Measurements from ENCODE around the gene HPS4. TPM values are rescaled to one million over a fixed set of nuclear protein-coding genes. Genes with fewer than 3 reads are reported as not detected.

Gene HPS4
- 14.1 to 17.4 TPM (median 16.0 TPM) in 5 replicates for total RNA-seq (2022; extraction: Qiagen RNA extraction)

DNA sequence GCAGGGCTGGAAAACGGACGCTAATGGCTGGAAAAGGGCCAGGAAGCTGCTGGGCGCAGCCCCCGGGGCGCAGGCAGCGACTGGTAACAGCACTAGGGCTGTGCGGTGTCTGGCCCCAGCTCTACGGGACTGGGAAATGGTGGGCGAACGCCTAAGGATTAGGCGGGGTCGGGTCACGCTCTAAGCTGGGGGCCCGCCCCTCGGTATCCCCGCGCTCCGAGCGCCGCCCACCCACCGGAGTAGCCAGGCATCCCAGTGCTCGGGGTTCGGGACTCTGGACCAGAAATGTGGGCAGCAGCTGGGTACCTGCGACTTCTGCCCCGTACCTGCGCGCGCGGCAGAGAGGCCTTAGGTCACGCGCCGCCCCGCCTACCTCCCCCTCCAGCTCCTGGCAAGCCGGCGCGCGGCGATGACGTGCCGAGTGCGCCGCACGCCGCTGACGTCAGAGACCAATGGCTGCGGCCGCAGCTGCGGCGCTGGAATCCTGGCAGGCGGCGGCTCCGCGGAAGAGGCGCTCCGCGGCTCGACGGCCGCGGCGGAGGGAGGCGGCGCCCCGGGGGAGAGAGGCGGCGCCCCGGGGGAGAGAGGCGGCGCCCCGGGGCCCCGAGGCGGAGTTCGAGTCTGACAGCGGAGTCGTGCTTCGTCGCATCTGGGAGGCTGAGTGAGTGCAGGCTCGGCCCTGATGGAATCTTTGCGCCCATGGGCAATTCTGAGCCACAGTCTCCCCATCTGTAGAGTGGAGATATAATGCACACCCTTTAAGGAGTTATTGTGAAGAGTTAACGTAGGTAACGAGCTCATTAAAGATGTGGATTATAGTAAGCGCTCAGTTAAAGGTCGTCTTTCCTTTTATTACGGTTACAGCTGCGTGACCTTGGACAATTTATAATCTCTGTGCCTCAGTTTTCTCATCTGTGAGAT, at the start of gene HPS4, which contains the start of gene SRRD:
Gene HPS4 (minus strand): TSS at position 345 of the 921 bp plus-strand sequence. CDS start 2,021 bp downstream, outside the sequence.
Gene SRRD (plus strand): TSS at position 439 of the 921 bp plus-strand sequence. CDS start 14 bp downstream, at position 453.

DNA sequence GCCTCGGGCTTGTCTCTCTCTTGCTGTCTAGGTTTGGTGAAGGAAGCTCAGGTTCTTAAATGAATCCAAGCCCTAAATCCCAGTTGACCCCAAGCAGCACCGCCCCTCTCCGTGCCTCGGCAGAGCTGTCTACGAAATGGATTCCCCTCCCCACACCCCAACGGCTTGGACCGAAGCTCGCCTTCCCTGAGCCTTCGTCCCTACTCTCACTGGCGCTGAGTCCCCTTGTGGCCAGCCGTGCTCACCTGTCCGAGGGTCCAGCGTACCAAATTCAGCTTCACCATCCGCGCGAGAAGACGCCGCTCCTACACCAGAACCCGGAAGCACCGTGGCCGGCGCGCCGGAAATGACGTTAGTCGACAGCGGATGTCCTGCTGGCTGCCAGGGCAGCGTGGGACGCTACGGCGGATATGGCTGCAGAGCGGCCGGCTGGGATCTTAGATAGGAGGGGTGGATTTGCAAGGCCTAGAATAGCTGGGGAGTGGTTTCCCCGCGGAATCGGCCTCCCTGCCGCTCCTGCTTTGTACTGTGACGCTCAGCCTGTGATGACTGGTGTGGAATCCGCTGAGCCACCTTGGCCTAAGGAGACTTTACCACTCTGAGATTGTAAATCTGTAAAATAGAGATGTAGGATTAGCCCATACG, 28.7 kb upstream of the HPS4 start, which contains the start of gene TFIP11:
Gene TFIP11 (minus strand): TSS at position 325 of the 645 bp plus-strand sequence. CDS start 2,201 bp downstream, outside the sequence.

DNA sequence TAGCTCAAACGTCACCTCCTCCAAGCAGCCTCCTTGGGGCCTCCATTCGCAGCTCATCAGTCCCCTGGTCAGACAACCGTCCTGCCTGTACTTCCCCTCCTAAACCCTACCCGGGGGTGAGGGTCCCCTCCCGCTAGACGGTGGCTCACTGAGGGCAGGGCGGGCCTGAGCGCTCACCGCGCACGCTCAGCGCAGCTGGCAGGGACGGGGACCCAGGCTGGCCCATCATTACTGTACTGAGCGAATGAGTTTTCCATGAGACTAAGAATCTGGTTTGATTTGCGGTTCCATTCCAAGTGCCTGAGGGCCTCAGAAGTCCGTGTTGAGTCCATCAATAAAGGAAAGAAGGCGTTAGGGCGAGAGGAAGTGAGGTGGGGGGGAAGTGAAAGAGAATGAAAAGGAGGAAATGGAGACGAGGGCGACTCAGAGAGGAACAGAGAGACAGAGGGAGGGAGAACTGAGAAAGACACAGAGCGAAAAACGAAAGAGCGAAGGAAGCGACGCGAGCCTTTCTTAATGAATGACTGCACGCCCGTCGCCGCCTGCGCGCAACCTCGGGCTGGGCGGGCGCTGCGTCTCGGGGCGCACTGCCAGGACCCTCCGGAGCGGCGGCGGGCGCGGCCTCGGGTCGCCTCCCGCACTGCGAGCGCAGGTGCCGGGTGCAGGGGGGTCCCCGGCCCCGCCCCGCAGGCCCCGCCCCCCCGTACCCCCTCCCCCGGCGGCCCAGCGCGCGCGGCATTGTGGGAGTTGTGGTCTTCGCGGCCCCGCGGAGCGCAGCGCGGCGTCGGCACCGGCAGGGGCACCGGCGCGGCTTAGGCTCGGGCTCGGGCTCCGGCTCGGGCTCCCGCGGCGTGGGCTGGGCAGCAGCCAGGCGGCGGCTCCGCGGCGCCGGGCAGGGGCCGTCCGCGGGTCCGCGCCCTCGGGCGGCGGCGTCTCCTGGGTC, 54.8 kb downstream of the HPS4 start, which contains the start of gene ASPHD2:
Gene ASPHD2 (plus strand): TSS at position 746 of the 943 bp plus-strand sequence. CDS start 4,356 bp downstream, outside the sequence.

Other genes with a start within 250 kb of the HPS4 start
- 1.5 to 2.0 TPM (median 1.7 TPM) in 5 replicates for gene ASPHD2, start 54.5 kb downstream of the HPS4 start, total RNA-seq (2022; extraction: Qiagen RNA extraction)
- gene SRRD, start 94 bp upstream of the HPS4 start, total RNA-seq (2022; extraction: Qiagen RNA extraction) = 15.7 to 23.9 TPM (median 19.4 TPM) in 5 replicates
- 20.2 to 26.4 TPM (median 25.5 TPM) in 5 replicates for gene TFIP11, start 28.7 kb upstream of the HPS4 start, total RNA-seq (2022; extraction: Qiagen RNA extraction)
- 7.7 to 9.5 TPM (median 8.2 TPM) in 5 replicates for gene TPST2, start 106.3 kb upstream of the HPS4 start, total RNA-seq (2022; extraction: Qiagen RNA extraction)
- not detected in 5 replicates for gene CRYBB1, start 134.2 kb upstream of the HPS4 start, total RNA-seq (2022; extraction: Qiagen RNA extraction)
- gene CRYBA4, start 138.2 kb upstream of the HPS4 start, total RNA-seq (2022; extraction: Qiagen RNA extraction) = not detected in 5 replicates
- 0.11 to 0.38 TPM (median 0.25 TPM) in 5 replicates for gene MIAT, start 173.8 kb upstream of the HPS4 start, total RNA-seq (2022; extraction: Qiagen RNA extraction)

All from A549 treated with dexamethasone at 1 μM for 4 hours (cell line).